ACC112 (cell line): ENCODE results near the gene UAP1L1.

Experiments used
- H2AFZ ChIP-seq: fragments of 200-600 bp; sonication (generic); one replicate; pipeline ENCODE4 v1.6.0; 2017; ENCODE audit warnings: antibody characterized with exemption, low read length; ENCODE audit not compliant: unreplicated experiment
- H3K27ac ChIP-seq: fragments of 200-600 bp; sonication (generic); 2 replicates; pipeline ENCODE4 v1.5.1; 2014; ENCODE audit warnings: low read depth, mild to moderate bottlenecking, antibody characterized with exemption, low read length, moderate library complexity
- H3K27me3 ChIP-seq: fragments of 200-600 bp; sonication (generic); 2 replicates; pipeline ENCODE4 v1.6.1; 2014; ENCODE audit warnings: mild to moderate bottlenecking, antibody characterized with exemption, low read length, moderate library complexity, mixed read lengths; ENCODE audit not compliant: insufficient read depth
- H3K36me3 ChIP-seq: fragments of 200-600 bp; sonication (generic); 2 replicates; pipeline ENCODE4 v1.6.1; 2016; ENCODE audit warnings: mild to moderate bottlenecking, antibody characterized with exemption, low read length, moderate library complexity, mixed read lengths; ENCODE audit not compliant: insufficient read depth
- H3K4me1 ChIP-seq: fragments of 200-600 bp; sonication (generic); one replicate; pipeline ENCODE4 v1.6.1; 2016; ENCODE audit warnings: low read length, mixed read lengths; ENCODE audit not compliant: insufficient read depth, unreplicated experiment, control insufficient read depth
- H3K4me3 ChIP-seq: fragments of 200-600 bp; sonication (generic); 2 replicates; pipeline ENCODE4 v1.5.1; 2014; ENCODE audit warnings: mild to moderate bottlenecking, low read depth, low read length
- H3K79me2 ChIP-seq: fragments of 200-600 bp; sonication (generic); one replicate; pipeline ENCODE4 v1.6.0; 2016; ENCODE audit warnings: low read length; ENCODE audit not compliant: control insufficient read depth, unreplicated experiment, insufficient read depth

UAP1L1 gene

GRCh38 chr9:137051145-137051724, 26.1 kb upstream of the UAP1L1 start:
- H3K27ac ChIP-seq = no peak overlapping the region

GRCh38 chr9:137052293-137052692, 25.0 kb upstream of the UAP1L1 start:
- H3K4me1 ChIP-seq = peaks cover 10% of the 10 kb centered on the region
- H3K27me3 ChIP-seq = peaks cover 38% of the 10 kb centered on the region
- no peak overlapping the region for H2AFZ ChIP-seq
- no peak overlapping the region for H3K4me3 ChIP-seq
- no peak overlapping the region for H3K27ac ChIP-seq
- no peaks in the 10 kb centered on the region for H3K79me2 ChIP-seq
- no peaks in the 10 kb centered on the region for H3K36me3 ChIP-seq

More at GRCh38 chr9:137051145-137051724, 26.1 kb upstream of the UAP1L1 start:
- Histone ChIP-seq H2AFZ (no peak overlapping the region), H3K36me3 (no peaks in the 10 kb centered on the region), H3K4me1 (peaks cover 10% of the 10 kb centered on the region), H3K4me3 (no peak overlapping the region), H3K27me3 (peaks cover 38% of the 10 kb centered on the region), H3K79me2 (no peaks in the 10 kb centered on the region)

- Histone ChIP-seq H3K79me2 (no peaks in the 10 kb centered on the region), H3K4me1 (peaks cover 10% of the 10 kb centered on the region), H3K4me3 (no peak overlapping the region), H3K27me3 (peaks cover 38% of the 10 kb centered on the region), H2AFZ (no peak overlapping the region), H3K27ac (no peak overlapping the region), H3K36me3 (no peaks in the 10 kb centered on the region)
Observed at GRCh38 chr9:137052998-137053943, 24.0 kb upstream of the UAP1L1 start.

GRCh38 chr9:137053944-137054931, 23.1 kb upstream of the UAP1L1 start, which contains the start of gene ENTPD2:
ENTPD2 (minus strand) TSS chr9:137054061; CDS start chr9:137053997, 64 bp downstream.
- H3K4me3 ChIP-seq = no peak within 1 kb of the TSS
- peaks cover 37% of the 10 kb centered on the region for H3K27me3 ChIP-seq
- H3K36me3 ChIP-seq = no peaks in the 10 kb centered on the region
- H3K27ac ChIP-seq = no peak within 1 kb of the TSS
- no peaks in the 10 kb centered on the region for H3K79me2 ChIP-seq
- H2AFZ ChIP-seq = no peak within 1 kb of the TSS
- peaks cover 10% of the 10 kb centered on the region for H3K4me1 ChIP-seq

GRCh38 chr9:137054932-137055384, 22.4 kb upstream of the UAP1L1 start:
- no peaks in the 10 kb centered on the region for H3K36me3 ChIP-seq
- H2AFZ ChIP-seq = no peak overlapping the region
- H3K79me2 ChIP-seq = no peaks in the 10 kb centered on the region
- H3K4me3 ChIP-seq = no peak overlapping the region
- no peak overlapping the region for H3K27ac ChIP-seq
- H3K4me1 ChIP-seq = peaks cover 10% of the 10 kb centered on the region
- H3K27me3 ChIP-seq = peaks cover 30% of the 10 kb centered on the region

GRCh38 chr9:137055385-137056364, 21.6 kb upstream of the UAP1L1 start:
- H3K79me2 ChIP-seq = no peaks in the 10 kb centered on the region
- H3K4me3 ChIP-seq = no peak overlapping the region
- no peaks in the 10 kb centered on the region for H3K36me3 ChIP-seq
- no peak overlapping the region for H2AFZ ChIP-seq
- H3K27ac ChIP-seq = no peak overlapping the region
- H3K4me1 ChIP-seq = peaks cover 10% of the 10 kb centered on the region
- H3K27me3 ChIP-seq = peaks cover 26% of the 10 kb centered on the region

- H3K27me3 ChIP-seq = peaks cover 26% of the 10 kb centered on the region
- H3K4me3 ChIP-seq = no peak overlapping the region
- no peaks in the 10 kb centered on the region for H3K36me3 ChIP-seq
- no peak overlapping the region for H3K27ac ChIP-seq
- peaks cover 10% of the 10 kb centered on the region for H3K4me1 ChIP-seq
- no peak overlapping the region for H2AFZ ChIP-seq
- no peaks in the 10 kb centered on the region for H3K79me2 ChIP-seq
Observed at GRCh38 chr9:137056739-137057415, 20.4 kb upstream of the UAP1L1 start.

GRCh38 chr9:137057545-137057944, 19.8 kb upstream of the UAP1L1 start:
- peaks cover 10% of the 10 kb centered on the region for H3K4me1 ChIP-seq
- H2AFZ ChIP-seq = no peak overlapping the region
- no peak overlapping the region for H3K4me3 ChIP-seq
- no peak overlapping the region for H3K27ac ChIP-seq
- no peaks in the 10 kb centered on the region for H3K79me2 ChIP-seq
- H3K36me3 ChIP-seq = no peaks in the 10 kb centered on the region
- H3K27me3 ChIP-seq = peaks cover 20% of the 10 kb centered on the region
